SK-N-SH treated with all-trans-retinoic acid at 6 μM for 48 hours (cell line): ENCODE data around the gene C5.

Source experiments
- ATAC-seq: fragments of 200-7000 bp; cut with Tn5 transposase; 3 replicates; pipeline ENCODE4 v1.9.1; 2020; ENCODE audit warnings: mild to moderate bottlenecking, moderate library complexity
- ARNTL ChIP-seq: fragments of 450-650 bp; formaldehyde crosslinking; IDR thresholded peaks from 2 replicates; pipeline ENCODE4 v1.5.0; 2020; ENCODE audit warnings: low read depth, mild to moderate bottlenecking, moderate library complexity, borderline replicate concordance
- BACH2 ChIP-seq: fragments of 250-450 bp; sonication (Bioruptor Pico); IDR thresholded peaks from 2 replicates; pipeline ENCODE4 v1.9.0; 2021; ENCODE audit warnings: mild to moderate bottlenecking, borderline replicate concordance
- CREB5 ChIP-seq: fragments of 250-450 bp; sonication (Bioruptor Pico); IDR thresholded peaks from 2 replicates; pipeline ENCODE4 v1.5.1; 2020; ENCODE audit warnings: low read depth, mild to moderate bottlenecking, moderate library complexity
- CSRNP3 ChIP-seq: fragments of 250-450 bp; sonication (Bioruptor Pico); IDR thresholded peaks from 2 replicates; pipeline ENCODE4 v1.5.1; 2021; ENCODE audit warnings: mild to moderate bottlenecking, moderate library complexity
- ESRRG ChIP-seq: fragments of 250-450 bp; sonication (Bioruptor Pico); IDR thresholded peaks from 2 replicates; pipeline ENCODE4 v1.6.1; 2021; ENCODE audit warnings: mild to moderate bottlenecking
- GLIS3 ChIP-seq: fragments of 250-450 bp; sonication (Bioruptor Pico); IDR thresholded peaks from 2 replicates; pipeline ENCODE4 v1.5.0; 2020; ENCODE audit warnings: mild to moderate bottlenecking, moderate library complexity
- ISL1 ChIP-seq: fragments of 250-450 bp; sonication (Bioruptor Pico); IDR thresholded peaks from 2 replicates; pipeline ENCODE4 v2.1.2; 2022; ENCODE audit warnings: mild to moderate bottlenecking, moderate library complexity
- OSR1 ChIP-seq: fragments of 250-450 bp; sonication (Bioruptor Pico); IDR thresholded peaks from 2 replicates; pipeline ENCODE4 v1.8.0; 2022; ENCODE audit warnings: moderate library complexity, mild to moderate bottlenecking, inconsistent platforms
- PATZ1 ChIP-seq: fragments of 250-450 bp; sonication (Bioruptor Pico); IDR thresholded peaks from 2 replicates; pipeline ENCODE4 v1.8.0; 2020; ENCODE audit warnings: mild to moderate bottlenecking, moderate library complexity, borderline replicate concordance
- POU6F1 ChIP-seq: fragments of 250-450 bp; sonication (Bioruptor Pico); IDR thresholded peaks from 2 replicates; pipeline ENCODE4 v1.8.0; 2021; ENCODE audit warnings: low read depth, mild to moderate bottlenecking, moderate library complexity, borderline replicate concordance
- PPARA ChIP-seq: fragments of 250-450 bp; sonication (Bioruptor Pico); IDR thresholded peaks from 2 replicates; pipeline ENCODE4 v1.5.0; 2020; ENCODE audit warnings: mild to moderate bottlenecking, borderline replicate concordance
- SNAI2 ChIP-seq: fragments of 250-450 bp; sonication (Bioruptor Pico); IDR thresholded peaks from 2 replicates; pipeline ENCODE4 v1.5.0; 2020; ENCODE audit warnings: mild to moderate bottlenecking, moderate library complexity
- TCF4 ChIP-seq: fragments of 250-450 bp; sonication (Bioruptor Pico); IDR thresholded peaks from 2 replicates; pipeline ENCODE4 v1.8.0; 2021; ENCODE audit warnings: mild to moderate bottlenecking, moderate library complexity, borderline replicate concordance
- TOX ChIP-seq: fragments of 250-450 bp; sonication (Bioruptor Pico); IDR thresholded peaks from 2 replicates; pipeline ENCODE4 v1.8.0; 2021; ENCODE audit warnings: mild to moderate bottlenecking, moderate library complexity, borderline replicate concordance
- TSHZ2 ChIP-seq: fragments of 250-450 bp; sonication (Bioruptor Pico); IDR thresholded peaks from 2 replicates; pipeline ENCODE4 v1.5.0; 2020; ENCODE audit warnings: mild to moderate bottlenecking, moderate library complexity
- ZC3H10 ChIP-seq: fragments of 250-450 bp; sonication (Bioruptor Pico); IDR thresholded peaks from 2 replicates; pipeline ENCODE4 v1.5.1; 2021; ENCODE audit warnings: mild to moderate bottlenecking, moderate library complexity
- ZFP3 ChIP-seq: fragments of 250-450 bp; sonication (Bioruptor Pico); IDR thresholded peaks from 2 replicates; pipeline ENCODE4 v1.5.0; 2020; ENCODE audit warnings: mild to moderate bottlenecking, moderate library complexity
- ZFP30 ChIP-seq: fragments of 450-650 bp; formaldehyde crosslinking; IDR thresholded peaks from 2 replicates; pipeline ENCODE4 v1.5.0; 2022; ENCODE audit warnings: mild to moderate bottlenecking, moderate library complexity
- ZNF565 ChIP-seq: fragments of 450-650 bp; formaldehyde crosslinking; conservative IDR thresholded peaks from 2 replicates; pipeline ENCODE4 v1.5.0; 2020; ENCODE audit warnings: low read depth, mild to moderate bottlenecking, moderate library complexity
- ZNF70 ChIP-seq: fragments of 450-650 bp; formaldehyde crosslinking; IDR thresholded peaks from 2 replicates; pipeline ENCODE4 v1.5.0; 2020; ENCODE audit warnings: mild to moderate bottlenecking, moderate library complexity

The C5 gene

GRCh38 chr9:121073038-121073437 lies 23.0 kb upstream of the C5 start:
- TF ChIP-seq PPARA (CRISPR knock-in tag) (no peak), CSRNP3 (CRISPR knock-in tag) (no peak), ZNF70 (CRISPR knock-in tag) (no peak), ZC3H10 (CRISPR knock-in tag) (no peak), SNAI2 (no peak), CREB5 (CRISPR knock-in tag) (no peak), OSR1 (no peak), ZNF565 (CRISPR knock-in tag) (no peak), ESRRG (no peak), PATZ1 (no peak), GLIS3 (CRISPR knock-in tag) (no peak)
- TF ChIP-seq, all 23 proteins: peak for 0
- ATAC-seq = no peak

GRCh38 chr9:121071756-121072421 lies 21.8 kb upstream of the C5 start:
- no peak for TF ChIP-seq TCF4 (CRISPR knock-in tag)
- no peak for TF ChIP-seq TSHZ2 (CRISPR knock-in tag)
- TF ChIP-seq BACH2 = no peak
- no peak for TF ChIP-seq ISL1
- no peak for ATAC-seq

GRCh38 chr9:121071370-121071755 lies 21.3 kb upstream of the C5 start:
- no peak for TF ChIP-seq GLIS3 (CRISPR knock-in tag)
- TF ChIP-seq ARNTL (CRISPR knock-in tag) = no peak
- no peak for ATAC-seq

GRCh38 chr9:121069396-121069795 lies 19.3 kb upstream of the C5 start:
- TF ChIP-seq POU6F1 (CRISPR knock-in tag) (no peak), ZFP3 (CRISPR knock-in tag) (no peak)
- no peak for ATAC-seq

GRCh38 chr9:121067640-121068039 lies 17.6 kb upstream of the C5 start:
- no peak for TF ChIP-seq ZNF70 (CRISPR knock-in tag)
- TF ChIP-seq TOX (CRISPR knock-in tag) = no peak
- TF ChIP-seq CSRNP3 (CRISPR knock-in tag) = no peak
- TF ChIP-seq TCF4 (CRISPR knock-in tag) = no peak
- TF ChIP-seq GLIS3 (CRISPR knock-in tag) = no peak
- no peak for TF ChIP-seq TSHZ2 (CRISPR knock-in tag)
- no peak for TF ChIP-seq BACH2
- no peak for TF ChIP-seq ZFP30 (CRISPR knock-in tag)
- TF ChIP-seq, all 23 proteins: peak for 0
- no peak for ATAC-seq
